Measurements from ENCODE around the gene ZNF385D. TPM values are rescaled to one million over a fixed set of nuclear protein-coding genes. Genes with fewer than 3 reads are reported as not detected.

Gene ZNF385D
- polyA plus RNA-seq, 1 of the 3 experiments (the other 2 are of a cell fraction): 1.8 TPM

DNA sequence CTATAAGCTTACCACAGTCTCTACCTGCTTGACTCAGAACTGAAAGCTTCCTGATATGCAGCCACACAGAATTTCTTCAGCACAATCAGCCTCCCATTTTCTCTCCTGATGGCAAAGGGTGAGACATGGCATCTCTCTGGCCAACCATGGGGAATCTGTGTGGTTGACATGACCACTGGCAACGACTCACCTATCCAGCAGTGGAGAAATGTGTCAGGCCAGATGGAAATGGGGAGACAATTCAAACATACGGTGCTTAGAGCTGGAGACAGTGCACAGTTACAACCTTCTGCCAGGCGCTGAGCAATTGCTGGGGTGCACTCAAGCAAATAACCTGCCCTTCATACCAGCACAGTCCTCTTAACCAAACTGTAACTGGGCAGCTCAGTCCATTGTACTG lies 3.6 kb downstream of the ZNF385D start:
- 80% methylated on average over 3 of the region's 3 CpGs for WGBS (ENCODE audit: low lambda C conversion rate)
- Histone ChIP-seq H3K4me3 (ENCODE audit: low read depth in 2 of 2, low read length in 1 of 2) (no peak overlapping the region), H4K20me1 (ENCODE audit: insufficient read depth) (no peaks in the 10 kb centered on the region), H3F3A (replicated peaks; ENCODE audit: insufficient read depth) (no peaks in the 10 kb centered on the region), H2AFZ (ENCODE audit: low read depth) (no peak overlapping the region), H3K9me2 (no peaks in the 10 kb centered on the region), H3K4me2 (no peak overlapping the region), H3K27ac (ENCODE audit: low read depth in 2 of 2, low read length in 1 of 2) (no peak overlapping the region), H3K4me1 (ENCODE audit: control insufficient read depth in 1 of 2, insufficient read depth in 2 of 2, low read depth in 1 of 2, low read length in 1 of 2) (peaks cover 0 to 18% of the 10 kb centered on the region in 2 experiments; a peak in 2 of 4 replicates), H3K36me3 (replicated peaks in 1 of 2; ENCODE audit: control insufficient read depth in 1 of 2, insufficient read depth in 2 of 2, low read length in 1 of 2) (no peaks in the 10 kb centered on the region), H3K9ac (no peak overlapping the region), H3K79me2 (ENCODE audit: insufficient read depth) (no peaks in the 10 kb centered on the region), H3K9me3 (no peaks in the 10 kb centered on the region), H3K27me3 (ENCODE audit: insufficient read depth) (no peaks in the 10 kb centered on the region)
- TF ChIP-seq, protein P1, sequence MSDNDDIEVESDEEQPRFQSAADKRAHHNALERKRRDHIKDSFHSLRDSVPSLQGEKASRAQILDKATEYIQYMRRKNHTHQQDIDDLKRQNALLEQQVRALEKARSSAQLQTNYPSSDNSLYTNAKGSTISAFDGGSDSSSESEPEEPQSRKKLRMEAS (IDR thresholded peaks at IDR 0.05; ENCODE audit: low read depth): no peak
- TF ChIP-seq, protein P2, sequence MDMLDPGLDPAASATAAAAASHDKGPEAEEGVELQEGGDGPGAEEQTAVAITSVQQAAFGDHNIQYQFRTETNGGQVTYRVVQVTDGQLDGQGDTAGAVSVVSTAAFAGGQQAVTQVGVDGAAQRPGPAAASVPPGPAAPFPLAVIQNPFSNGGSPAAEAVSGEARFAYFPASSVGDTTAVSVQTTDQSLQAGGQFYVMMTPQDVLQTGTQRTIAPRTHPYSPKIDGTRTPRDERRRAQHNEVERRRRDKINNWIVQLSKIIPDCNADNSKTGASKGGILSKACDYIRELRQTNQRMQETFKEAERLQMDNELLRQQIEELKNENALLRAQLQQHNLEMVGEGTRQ (IDR thresholded peaks at IDR 0.05; ENCODE audit: borderline replicate concordance, low read depth, low read length): no peak
- TF ChIP-seq NRF1 (IDR thresholded peaks at IDR 0.05; ENCODE audit: low read depth, low read length): no peak
- TF ChIP-seq YY1 (IDR thresholded peaks at IDR 0.05; ENCODE audit: low read depth): no peak
- ChIA-PET CTCF (no interaction called here), POLR2A (no interaction called here)
- DNase-seq: no peak

DNA sequence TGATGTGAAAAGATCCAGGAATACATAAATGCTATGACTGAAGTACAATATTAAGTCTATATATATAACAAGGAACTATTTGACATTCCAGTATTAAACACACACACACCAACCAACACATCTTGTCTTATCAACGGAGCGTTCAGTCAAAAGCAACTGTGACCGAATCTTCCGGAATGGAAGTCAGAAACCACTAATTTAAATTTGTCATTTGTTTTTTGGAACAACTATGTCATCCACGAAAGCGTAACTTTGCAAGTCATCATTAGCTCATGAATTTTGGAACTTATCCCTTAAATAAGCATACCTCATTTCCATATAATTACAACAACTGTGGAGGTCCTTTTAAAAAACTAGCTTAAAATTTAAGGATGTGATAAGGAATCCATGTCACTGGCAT lies 5.0 kb downstream of the ZNF385D start:
- no peak overlapping the region for H3K4me3 ChIP-seq (ENCODE audit: low read depth in 2 of 2, low read length in 1 of 2)
- TF ChIP-seq FOXJ3 (CRISPR knock-in tag; IDR thresholded peaks at IDR 0.05) (no peak), MXI1 (IDR thresholded peaks at IDR 0.05; ENCODE audit: low read depth, low read length) (no peak)
- no peak for DNase-seq
- H3K79me2 ChIP-seq (ENCODE audit: insufficient read depth): no peaks in the 10 kb centered on the region
- H3K36me3 ChIP-seq (replicated peaks in 1 of 2; ENCODE audit: control insufficient read depth in 1 of 2, insufficient read depth in 2 of 2, low read length in 1 of 2): no peaks in the 10 kb centered on the region
- H3K27me3 ChIP-seq (ENCODE audit: insufficient read depth): no peaks in the 10 kb centered on the region
- H3K4me2 ChIP-seq: no peak overlapping the region
- no peaks in the 10 kb centered on the region for H3F3A ChIP-seq (replicated peaks; ENCODE audit: insufficient read depth)
- 68% methylated on average over 6 of the region's 6 CpGs for WGBS (ENCODE audit: low lambda C conversion rate)
- H3K9me3 ChIP-seq: no peaks in the 10 kb centered on the region
- H3K9ac ChIP-seq: no peak overlapping the region
- no peak overlapping the region for H2AFZ ChIP-seq (ENCODE audit: low read depth)
- CTCF ChIA-PET: no interaction called here
- POLR2A ChIA-PET: no interaction called here
- H4K20me1 ChIP-seq (ENCODE audit: insufficient read depth): no peaks in the 10 kb centered on the region
- H3K9me2 ChIP-seq: no peaks in the 10 kb centered on the region
- H3K4me1 ChIP-seq (ENCODE audit: control insufficient read depth in 1 of 2, insufficient read depth in 2 of 2, low read depth in 1 of 2, low read length in 1 of 2): peaks cover 0 to 10% of the 10 kb centered on the region in 2 experiments; a peak in 2 of 4 replicates
- H3K27ac ChIP-seq (ENCODE audit: low read depth in 2 of 2, low read length in 1 of 2): no peak overlapping the region

DNA sequence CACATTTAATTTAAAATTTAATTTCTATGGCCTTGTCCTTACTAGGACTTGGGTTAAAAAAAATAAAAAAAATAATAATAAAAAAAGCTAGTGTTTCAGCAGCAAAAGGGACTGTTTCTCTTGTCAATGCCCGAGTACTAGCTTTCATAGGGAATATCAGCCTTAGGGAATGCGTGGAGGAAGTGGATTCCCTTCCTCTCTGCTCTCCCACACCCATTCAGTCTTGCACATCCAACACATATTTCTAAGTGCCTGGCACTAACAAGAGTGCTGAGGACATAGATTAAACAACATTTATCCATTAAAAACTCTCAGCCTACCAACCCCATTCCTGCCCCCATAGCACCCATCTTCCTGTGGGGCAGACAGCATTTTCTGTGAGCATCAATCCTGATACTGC lies 6.2 kb downstream of the ZNF385D start:
- Histone ChIP-seq H3K4me3 (ENCODE audit: low read depth in 2 of 2, low read length in 1 of 2) (no peak overlapping the region), H3K4me1 (ENCODE audit: control insufficient read depth in 1 of 2, insufficient read depth in 2 of 2, low read depth in 1 of 2, low read length in 1 of 2) (peaks cover 0 to 6% of the 10 kb centered on the region in 2 experiments; a peak in 2 of 4 replicates), H3K79me2 (ENCODE audit: insufficient read depth) (no peaks in the 10 kb centered on the region), H3K27me3 (ENCODE audit: insufficient read depth) (no peaks in the 10 kb centered on the region), H3K9ac (no peak overlapping the region), H3K4me2 (no peak overlapping the region), H3K36me3 (replicated peaks in 1 of 2; ENCODE audit: control insufficient read depth in 1 of 2, insufficient read depth in 2 of 2, low read length in 1 of 2) (no peaks in the 10 kb centered on the region), H4K20me1 (ENCODE audit: insufficient read depth) (no peaks in the 10 kb centered on the region), H3F3A (replicated peaks; ENCODE audit: insufficient read depth) (no peaks in the 10 kb centered on the region), H3K27ac (ENCODE audit: low read depth in 2 of 2, low read length in 1 of 2) (no peak overlapping the region), H2AFZ (ENCODE audit: low read depth) (no peak overlapping the region), H3K9me3 (no peaks in the 10 kb centered on the region), H3K9me2 (no peaks in the 10 kb centered on the region)
- WGBS (ENCODE audit: low lambda C conversion rate): 67% methylated on average over 2 of the region's 2 CpGs
- POLR2A ChIA-PET: no interaction called here
- no peak for DNase-seq
- CTCF ChIA-PET: interaction anchor here (1.1 kb wide), 1 partner anchor 10 kb away, joined by 3 read pairs; no protein-coding TSS in a partner anchor
- TF ChIP-seq CHD2 (IDR thresholded peaks at IDR 0.05; ENCODE audit: low read length, partially characterized antibody) (no peak), NFIC (IDR thresholded peaks at IDR 0.05; ENCODE audit: borderline replicate concordance) (no peak), RFX5 (IDR thresholded peaks at IDR 0.05; ENCODE audit: low read length) (no peak), EP300 (IDR thresholded peaks at IDR 0.05; ENCODE audit: borderline replicate concordance in 1 of 2, low read depth in 1 of 2, low read length in 1 of 2) (no peak), POLR2AphosphoS5 (IDR thresholded peaks at IDR 0.05; ENCODE audit: low read depth, low read length) (no peak), SIN3A (IDR thresholded peaks at IDR 0.05; ENCODE audit: borderline replicate concordance, low read depth, low read length) (no peak)
- TF ChIP-seq, protein P3, sequence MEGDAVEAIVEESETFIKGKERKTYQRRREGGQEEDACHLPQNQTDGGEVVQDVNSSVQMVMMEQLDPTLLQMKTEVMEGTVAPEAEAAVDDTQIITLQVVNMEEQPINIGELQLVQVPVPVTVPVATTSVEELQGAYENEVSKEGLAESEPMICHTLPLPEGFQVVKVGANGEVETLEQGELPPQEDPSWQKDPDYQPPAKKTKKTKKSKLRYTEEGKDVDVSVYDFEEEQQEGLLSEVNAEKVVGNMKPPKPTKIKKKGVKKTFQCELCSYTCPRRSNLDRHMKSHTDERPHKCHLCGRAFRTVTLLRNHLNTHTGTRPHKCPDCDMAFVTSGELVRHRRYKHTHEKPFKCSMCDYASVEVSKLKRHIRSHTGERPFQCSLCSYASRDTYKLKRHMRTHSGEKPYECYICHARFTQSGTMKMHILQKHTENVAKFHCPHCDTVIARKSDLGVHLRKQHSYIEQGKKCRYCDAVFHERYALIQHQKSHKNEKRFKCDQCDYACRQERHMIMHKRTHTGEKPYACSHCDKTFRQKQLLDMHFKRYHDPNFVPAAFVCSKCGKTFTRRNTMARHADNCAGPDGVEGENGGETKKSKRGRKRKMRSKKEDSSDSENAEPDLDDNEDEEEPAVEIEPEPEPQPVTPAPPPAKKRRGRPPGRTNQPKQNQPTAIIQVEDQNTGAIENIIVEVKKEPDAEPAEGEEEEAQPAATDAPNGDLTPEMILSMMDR (IDR thresholded peaks at IDR 0.05): no peak
- TF ChIP-seq, protein P4, sequence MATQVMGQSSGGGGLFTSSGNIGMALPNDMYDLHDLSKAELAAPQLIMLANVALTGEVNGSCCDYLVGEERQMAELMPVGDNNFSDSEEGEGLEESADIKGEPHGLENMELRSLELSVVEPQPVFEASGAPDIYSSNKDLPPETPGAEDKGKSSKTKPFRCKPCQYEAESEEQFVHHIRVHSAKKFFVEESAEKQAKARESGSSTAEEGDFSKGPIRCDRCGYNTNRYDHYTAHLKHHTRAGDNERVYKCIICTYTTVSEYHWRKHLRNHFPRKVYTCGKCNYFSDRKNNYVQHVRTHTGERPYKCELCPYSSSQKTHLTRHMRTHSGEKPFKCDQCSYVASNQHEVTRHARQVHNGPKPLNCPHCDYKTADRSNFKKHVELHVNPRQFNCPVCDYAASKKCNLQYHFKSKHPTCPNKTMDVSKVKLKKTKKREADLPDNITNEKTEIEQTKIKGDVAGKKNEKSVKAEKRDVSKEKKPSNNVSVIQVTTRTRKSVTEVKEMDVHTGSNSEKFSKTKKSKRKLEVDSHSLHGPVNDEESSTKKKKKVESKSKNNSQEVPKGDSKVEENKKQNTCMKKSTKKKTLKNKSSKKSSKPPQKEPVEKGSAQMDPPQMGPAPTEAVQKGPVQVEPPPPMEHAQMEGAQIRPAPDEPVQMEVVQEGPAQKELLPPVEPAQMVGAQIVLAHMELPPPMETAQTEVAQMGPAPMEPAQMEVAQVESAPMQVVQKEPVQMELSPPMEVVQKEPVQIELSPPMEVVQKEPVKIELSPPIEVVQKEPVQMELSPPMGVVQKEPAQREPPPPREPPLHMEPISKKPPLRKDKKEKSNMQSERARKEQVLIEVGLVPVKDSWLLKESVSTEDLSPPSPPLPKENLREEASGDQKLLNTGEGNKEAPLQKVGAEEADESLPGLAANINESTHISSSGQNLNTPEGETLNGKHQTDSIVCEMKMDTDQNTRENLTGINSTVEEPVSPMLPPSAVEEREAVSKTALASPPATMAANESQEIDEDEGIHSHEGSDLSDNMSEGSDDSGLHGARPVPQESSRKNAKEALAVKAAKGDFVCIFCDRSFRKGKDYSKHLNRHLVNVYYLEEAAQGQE (IDR thresholded peaks at IDR 0.05; ENCODE audit: low read depth, low read length): no peak
- TF ChIP-seq, protein P5, sequence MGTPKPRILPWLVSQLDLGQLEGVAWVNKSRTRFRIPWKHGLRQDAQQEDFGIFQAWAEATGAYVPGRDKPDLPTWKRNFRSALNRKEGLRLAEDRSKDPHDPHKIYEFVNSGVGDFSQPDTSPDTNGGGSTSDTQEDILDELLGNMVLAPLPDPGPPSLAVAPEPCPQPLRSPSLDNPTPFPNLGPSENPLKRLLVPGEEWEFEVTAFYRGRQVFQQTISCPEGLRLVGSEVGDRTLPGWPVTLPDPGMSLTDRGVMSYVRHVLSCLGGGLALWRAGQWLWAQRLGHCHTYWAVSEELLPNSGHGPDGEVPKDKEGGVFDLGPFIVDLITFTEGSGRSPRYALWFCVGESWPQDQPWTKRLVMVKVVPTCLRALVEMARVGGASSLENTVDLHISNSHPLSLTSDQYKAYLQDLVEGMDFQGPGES (IDR thresholded peaks at IDR 0.05; ENCODE audit: low read depth, low read length): no peak

Measured in SK-N-SH (cell line).